Esophagus squamous epithelium (tissue), 5 donors: ENCODE measurements around the gene PYURF. TPM values are rescaled to one million over a fixed set of nuclear protein-coding genes. Genes with fewer than 3 reads are reported as not detected.
A peak's percentile ranks its signal among the peaks of the same experiment; 100 is the strongest.
"Not testable (repeated sequence)": the region's sequence is repeated elsewhere in the genome, so short reads cannot be mapped to it uniquely, and the experiment has no call there.

Experiments
- DNase-seq: peaks from one replicate; lab custom pipeline; 2025; lab: John Stamatoyannopoulos, UW
- H3K27ac ChIP-seq, 4 donors: fragments of 200-600 bp; sonication (generic); one replicate each; pipeline ENCODE4 v1.5.1; 2016 to 2019; ENCODE audit warnings: mild to moderate bottlenecking in 1 of 4
- H3K27me3 ChIP-seq, 4 donors: fragments of 200-600 bp; sonication (generic); 1 replicate in 3 of 4; 2 replicates in 1 of 4; pipeline versions ENCODE4 v1.5.1 to v1.6.0; 2017 to 2021; ENCODE audit warnings: antibody characterized with exemption in 1 of 4
- H3K36me3 ChIP-seq, 3 donors: fragments of 200-600 bp; sonication (generic); one replicate each; pipeline ENCODE4 v1.5.1; 2016 to 2019
- H3K4me1 ChIP-seq, 3 donors: fragments of 200-600 bp; sonication (generic); one replicate each; pipeline ENCODE4 v1.5.1; 2017 to 2019
- H3K4me3 ChIP-seq, 4 donors: fragments of 200-600 bp; sonication (generic); 1 replicate in 3 of 4; 2 replicates in 1 of 4; pipeline ENCODE4 v1.5.1; 2016 to 2019; ENCODE audit warnings: mild to moderate bottlenecking in 2 of 4, moderate library complexity in 1 of 4
- H3K9me3 ChIP-seq, 3 donors: fragments of 200-600 bp; sonication (generic); one replicate each; pipeline ENCODE4 v1.5.1; 2016 to 2019
- CTCF ChIP-seq, 6 experiments: fragments of 450-650 bp in 4 of 6; fragments of 200-600 bp in 2 of 6; sonication (generic) in 2 of 6; IDR thresholded peaks; one replicate each; pipeline ENCODE4 v1.5.1; 2016 to 2019; ENCODE audit warnings: antibody characterized with exemption in 6 of 6, mild to moderate bottlenecking in 4 of 6, moderate library complexity in 4 of 6
- POLR2A ChIP-seq, 4 donors: fragments of 450-650 bp; IDR thresholded peaks; one replicate each; pipeline ENCODE4 v1.6.1; 2017; ENCODE audit warnings: antibody characterized with exemption in 4 of 4, mild to moderate bottlenecking in 4 of 4, moderate library complexity in 3 of 4
- WGBS, 2 donors: methylation state at CpG; one replicate each; pipeline ENCODE4 v1.1.5; 2018; 5-methylcytosine and 5-hydroxymethylcytosine counted together
- intact Hi-C: fragments of 100-400 bp; cut with DNase I; formaldehyde crosslinking; loops from one replicate; pipeline ENCODE4 v1.15.0; 2022
- total RNA-seq, 4 donors: library from RNA; depleted of rRNA; stranded (reverse); fragments of >200 nt; gene quantifications; one replicate each; pipeline ENCODE4 v1.1.0, GENCODE V29; 2016
- donor health status: DM: yes; HTN: yes; CAD: no.

PYURF gene
- total RNA-seq, result 10 to 100 TPM; 59.0 to 86.8 (median 73.1) TPM

- Histone ChIP-seq H3K27me3 (no peaks in the 10 kb centered on the region), H3K36me3 (peaks cover 0 to 29% (median 0%) of the 10 kb centered on the region in 3 donors), H3K27ac (peak within 1 kb of the TSS; percentile 86 to 94 (median 92)), H3K4me3 (peak within 1 kb of the TSS; percentile 71 to 97 (median 83)), H3K4me1 (peaks cover 5 to 42% (median 11%) of the 10 kb centered on the region in 3 donors), H3K9me3 (no peaks in the 10 kb centered on the region)
- TF ChIP-seq CTCF (IDR thresholded peaks at IDR 0.05) (no peak), POLR2A (IDR thresholded peaks at IDR 0.05) (peak in 3 of 4 donors; percentile 25 to 87 (median 77))
- intact Hi-C loops, result no loop called here
- peak; percentile 39 for DNase-seq
- WGBS, 2 donors, result 0% methylated on average over 6 to 8 of the region's 68 CpGs
Observed at GRCh38 chr4:88523325-88524129, at the start of gene PYURF. Gene PYURF, minus strand, starts transcription at chr4:88523776. Its CDS starts 76 bp downstream, at chr4:88523700.

GRCh38 chr4:88570001-88570400 lies 46.4 kb upstream of the PYURF start:
- Histone ChIP-seq H3K4me3 (no peak overlapping the region), H3K9me3 (no peaks in the 10 kb centered on the region), H3K27ac (no peak overlapping the region), H3K36me3 (no peaks in the 10 kb centered on the region), H3K4me1 (no peaks in the 10 kb centered on the region), H3K27me3 (no peaks in the 10 kb centered on the region)
- DNase-seq, result no peak
- intact Hi-C loops, result no loop called here
- no peak for TF ChIP-seq POLR2A (IDR thresholded peaks at IDR 0.05)
- TF ChIP-seq CTCF (IDR thresholded peaks at IDR 0.05), result no peak

GRCh38 chr4:88567591-88567990 lies 44.0 kb upstream of the PYURF start:
- Histone ChIP-seq H3K4me3 (no peak overlapping the region), H3K9me3 (no peaks in the 10 kb centered on the region), H3K27ac (no peak overlapping the region), H3K4me1 (no peaks in the 10 kb centered on the region), H3K36me3 (no peaks in the 10 kb centered on the region), H3K27me3 (no peaks in the 10 kb centered on the region)
- DNase-seq, result no peak
- TF ChIP-seq POLR2A (IDR thresholded peaks at IDR 0.05), result no peak
- no peak for TF ChIP-seq CTCF (IDR thresholded peaks at IDR 0.05)
- intact Hi-C loops, result no loop called here
- WGBS, 2 donors, result 90 to 100% methylated on average over 1 of the region's 1 CpG

- no peak for TF ChIP-seq CTCF (IDR thresholded peaks at IDR 0.05)
- TF ChIP-seq POLR2A (IDR thresholded peaks at IDR 0.05), result no peak
- 84 to 87% methylated on average over 7 of the region's 7 CpGs for WGBS, 2 donors
- no peak for DNase-seq
- Histone ChIP-seq H3K36me3 (no peaks in the 10 kb centered on the region), H3K27ac (no peak overlapping the region), H3K9me3 (no peaks in the 10 kb centered on the region), H3K4me1 (no peaks in the 10 kb centered on the region), H3K4me3 (no peak overlapping the region), H3K27me3 (no peaks in the 10 kb centered on the region)
- intact Hi-C loops, result no loop called here
Observed at GRCh38 chr4:88549815-88550214, 26.2 kb upstream of the PYURF start.

- H3K4me3 ChIP-seq, result peak overlapping the region in 1 of 4 donors; percentile 12
- H3K36me3 ChIP-seq, DNase-seq, H3K27me3 ChIP-seq, H3K9me3 ChIP-seq, intact Hi-C loops, H3K27ac ChIP-seq: not testable (repeated sequence)
- H3K4me1 ChIP-seq, result peaks cover 4 to 10% (median 7%) of the 10 kb centered on the region in 3 donors
- 56 to 100% methylated on average over 1 to 2 of the region's 9 CpGs for WGBS, 2 donors
- TF ChIP-seq CTCF (IDR thresholded peaks at IDR 0.05), result peak; percentile 51 to 86 (median 71)
Observed at GRCh38 chr4:88539322-88540068, 15.9 kb upstream of the PYURF start.
